WTC11 (cell line): ENCODE data around the gene HECW1.

Experiments used
- MYBL2 ChIP-seq: sonication (generic); formaldehyde crosslinking; IDR thresholded peaks from 2 replicates; pipeline ENCODE4 v1.8.1; 2023; ENCODE audit warnings: mild to moderate bottlenecking, moderate library complexity, missing genetic modification reagents
- TF ChIP-seq, protein P1 (sequence below): fragments of 200-600 bp; IDR thresholded peaks from 2 replicates; pipeline ENCODE4 v1.8.0; 2022; ENCODE audit warnings: antibody characterized with exemption

DNA sequence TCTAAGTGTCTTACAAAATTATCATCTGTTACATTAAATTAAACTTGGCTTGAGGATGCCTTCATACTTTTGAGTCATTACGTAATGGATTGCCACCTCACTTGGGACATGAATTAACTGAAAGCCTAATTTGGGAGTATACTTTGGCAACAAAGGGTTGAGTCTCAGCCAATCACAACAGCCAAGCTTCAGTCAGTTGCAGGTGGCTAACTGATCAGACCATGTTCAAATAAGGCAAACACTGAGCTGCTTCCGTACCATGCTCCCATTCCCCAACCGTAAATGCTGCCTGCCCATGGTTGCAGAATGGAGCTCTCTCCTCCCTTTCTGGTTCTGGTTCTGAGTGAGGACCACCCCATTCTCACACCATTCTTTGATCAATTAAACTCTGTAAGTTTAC is 377.6 kb downstream of the HECW1 start:
- TF ChIP-seq, protein P1, sequence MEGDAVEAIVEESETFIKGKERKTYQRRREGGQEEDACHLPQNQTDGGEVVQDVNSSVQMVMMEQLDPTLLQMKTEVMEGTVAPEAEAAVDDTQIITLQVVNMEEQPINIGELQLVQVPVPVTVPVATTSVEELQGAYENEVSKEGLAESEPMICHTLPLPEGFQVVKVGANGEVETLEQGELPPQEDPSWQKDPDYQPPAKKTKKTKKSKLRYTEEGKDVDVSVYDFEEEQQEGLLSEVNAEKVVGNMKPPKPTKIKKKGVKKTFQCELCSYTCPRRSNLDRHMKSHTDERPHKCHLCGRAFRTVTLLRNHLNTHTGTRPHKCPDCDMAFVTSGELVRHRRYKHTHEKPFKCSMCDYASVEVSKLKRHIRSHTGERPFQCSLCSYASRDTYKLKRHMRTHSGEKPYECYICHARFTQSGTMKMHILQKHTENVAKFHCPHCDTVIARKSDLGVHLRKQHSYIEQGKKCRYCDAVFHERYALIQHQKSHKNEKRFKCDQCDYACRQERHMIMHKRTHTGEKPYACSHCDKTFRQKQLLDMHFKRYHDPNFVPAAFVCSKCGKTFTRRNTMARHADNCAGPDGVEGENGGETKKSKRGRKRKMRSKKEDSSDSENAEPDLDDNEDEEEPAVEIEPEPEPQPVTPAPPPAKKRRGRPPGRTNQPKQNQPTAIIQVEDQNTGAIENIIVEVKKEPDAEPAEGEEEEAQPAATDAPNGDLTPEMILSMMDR = no peak
- no peak for TF ChIP-seq MYBL2 (CRISPR knock-in tag)
